ENCODE results near the gene ANKRD17. TPM values are rescaled to one million over a fixed set of nuclear protein-coding genes. Genes with fewer than 3 reads are reported as not detected.

ANKRD17 gene
- total and polyA plus RNA-seq, 9 donors = 13.2 to 59.7 (median 49.3) TPM

GRCh38 chr4:73055241-73055897 is 203.2 kb downstream of the ANKRD17 start:
- Histone ChIP-seq H3K27ac (no peak overlapping the region), H3K9me3 (no peaks in the 10 kb centered on the region), H3K4me1 (ENCODE audit: insufficient read depth) (no peaks in the 10 kb centered on the region), H3K4me3 (no peak overlapping the region), H3K27me3 (no peaks in the 10 kb centered on the region), H3K36me3 (no peaks in the 10 kb centered on the region)
- intact Hi-C loops (cut with DNase I) = no loop called here
- TF ChIP-seq EP300 (IDR thresholded peaks at IDR 0.05) (no peak), POLR2A (IDR thresholded peaks at IDR 0.05) (no peak), CTCF (IDR thresholded peaks at IDR 0.05) (no peak)
- 92 to 93% (median 92%) methylated on average over 2 of the region's 2 CpGs for WGBS, 3 donors
- no peak for DNase-seq

- Histone ChIP-seq H3K9me3 (no peaks in the 10 kb centered on the region), H3K27me3 (no peaks in the 10 kb centered on the region), H3K4me3 (no peak overlapping the region), H3K36me3 (no peaks in the 10 kb centered on the region), H3K27ac (no peak overlapping the region), H3K4me1 (ENCODE audit: insufficient read depth) (no peaks in the 10 kb centered on the region)
- TF ChIP-seq POLR2A (IDR thresholded peaks at IDR 0.05) (no peak), EP300 (IDR thresholded peaks at IDR 0.05) (no peak), CTCF (IDR thresholded peaks at IDR 0.05) (no peak)
- 67 to 89% (median 79%) methylated on average over 2 of the region's 2 CpGs for WGBS, 3 donors
- DNase-seq = no peak
- intact Hi-C loops (cut with DNase I) = no loop called here
Measured at GRCh38 chr4:73053974-73054480, 204.6 kb downstream of the ANKRD17 start.

GRCh38 chr4:73053076-73053475 is 205.5 kb downstream of the ANKRD17 start:
- DNase-seq = no peak
- 35 to 46% (median 37%) methylated on average over 5 of the region's 5 CpGs for WGBS, 3 donors
- Histone ChIP-seq H3K36me3 (no peaks in the 10 kb centered on the region), H3K27ac (no peak overlapping the region), H3K4me1 (ENCODE audit: insufficient read depth) (no peaks in the 10 kb centered on the region), H3K9me3 (no peaks in the 10 kb centered on the region), H3K4me3 (no peak overlapping the region), H3K27me3 (no peaks in the 10 kb centered on the region)
- intact Hi-C loops (cut with DNase I) = no loop called here
- TF ChIP-seq EP300 (IDR thresholded peaks at IDR 0.05) (no peak), CTCF (IDR thresholded peaks at IDR 0.05) (no peak), POLR2A (IDR thresholded peaks at IDR 0.05) (no peak)

GRCh38 chr4:73051625-73052024 is 207.0 kb downstream of the ANKRD17 start:
- H3K27me3 ChIP-seq = no peaks in the 10 kb centered on the region
- WGBS, 3 donors = 97 to 100% (median 98%) methylated on average over 1 of the region's 1 CpG
- H3K4me1 ChIP-seq (ENCODE audit: insufficient read depth) = no peaks in the 10 kb centered on the region
- TF ChIP-seq EP300 (IDR thresholded peaks at IDR 0.05) (no peak), POLR2A (IDR thresholded peaks at IDR 0.05) (no peak), CTCF (IDR thresholded peaks at IDR 0.05) (no peak)
- no peaks in the 10 kb centered on the region for H3K9me3 ChIP-seq
- DNase-seq = no peak
- H3K36me3 ChIP-seq = no peaks in the 10 kb centered on the region
- no peak overlapping the region for H3K27ac ChIP-seq
- intact Hi-C loops (cut with DNase I) = no loop called here
- H3K4me3 ChIP-seq = no peak overlapping the region
